Measurements from ENCODE around the gene SMARCB1.

GRCh38 chr22:23779731-23780130 lies 7.0 kb upstream of the SMARCB1 start:
- TF ChIP-seq CTCF (IDR thresholded peaks at IDR 0.05) (no peak), ZFX (IDR thresholded peaks at IDR 0.05; ENCODE audit: borderline replicate concordance) (no peak)
